GM19351 (cell line): ENCODE data around the gene KDM1B.
"Not testable (repeated sequence)": the region's sequence is repeated elsewhere in the genome, so short reads cannot be mapped to it uniquely, and the experiment has no call there.

ENCODE experiments used
- ATAC-seq: cut with Tn5 transposase; IDR thresholded peaks from one replicate; pipeline ENCODE4 v1.9.1; 2021; ENCODE audit warnings: mild to moderate bottlenecking, moderate library complexity; ENCODE audit not compliant: unreplicated experiment

Gene KDM1B

DNA sequence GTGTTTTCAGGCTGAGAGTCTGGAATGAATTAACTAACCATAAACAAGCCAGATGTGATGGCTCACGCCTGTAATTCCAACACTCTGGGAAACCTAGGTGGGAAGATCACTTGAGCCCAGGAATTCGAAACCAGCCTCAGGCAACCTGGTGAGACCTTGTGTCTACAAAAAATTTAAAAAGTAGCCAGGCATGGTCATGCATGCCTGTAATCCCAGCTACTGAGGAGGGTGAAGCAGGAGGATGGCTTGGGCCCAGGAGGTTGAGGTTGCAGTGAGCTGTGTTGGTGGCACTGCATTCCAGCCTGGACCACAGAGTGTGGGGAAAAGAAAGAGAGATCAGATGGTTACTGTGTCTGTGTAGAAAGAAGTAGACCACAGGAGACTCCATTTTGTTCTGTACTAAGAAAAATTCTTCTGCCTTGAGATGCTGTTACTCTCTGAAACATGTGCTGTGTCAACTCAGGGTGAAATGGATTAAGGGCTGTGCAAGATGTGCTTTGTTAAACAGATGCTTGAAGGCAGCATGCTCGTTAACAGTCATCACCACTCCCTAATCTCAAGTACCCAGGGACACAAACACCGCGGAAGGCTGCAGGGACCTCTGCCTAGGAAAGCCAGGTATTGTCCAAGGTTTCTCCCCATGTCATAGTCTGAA is 71.4 kb downstream of the KDM1B start:
- ATAC-seq: not testable (repeated sequence)

DNA sequence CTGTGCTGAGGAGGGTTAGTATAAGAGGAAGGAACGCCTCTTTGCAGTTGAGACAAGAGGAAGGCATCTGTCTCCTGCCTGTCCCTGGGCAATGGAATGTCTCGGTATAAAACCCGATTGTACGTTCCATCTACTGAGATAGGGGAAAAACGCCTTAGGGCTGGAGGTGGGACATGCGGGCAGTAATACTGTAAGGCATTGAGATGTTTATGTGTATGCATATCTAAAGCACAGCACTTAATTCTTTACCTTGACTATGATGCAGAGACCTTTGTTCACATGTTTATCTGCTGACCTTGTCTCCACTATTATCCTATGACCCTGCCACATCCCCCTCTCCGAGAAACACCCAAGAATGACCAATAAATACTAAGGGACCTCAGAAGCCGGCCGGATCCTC is 71.9 kb downstream of the KDM1B start:
- ATAC-seq: not testable (repeated sequence)

DNA sequence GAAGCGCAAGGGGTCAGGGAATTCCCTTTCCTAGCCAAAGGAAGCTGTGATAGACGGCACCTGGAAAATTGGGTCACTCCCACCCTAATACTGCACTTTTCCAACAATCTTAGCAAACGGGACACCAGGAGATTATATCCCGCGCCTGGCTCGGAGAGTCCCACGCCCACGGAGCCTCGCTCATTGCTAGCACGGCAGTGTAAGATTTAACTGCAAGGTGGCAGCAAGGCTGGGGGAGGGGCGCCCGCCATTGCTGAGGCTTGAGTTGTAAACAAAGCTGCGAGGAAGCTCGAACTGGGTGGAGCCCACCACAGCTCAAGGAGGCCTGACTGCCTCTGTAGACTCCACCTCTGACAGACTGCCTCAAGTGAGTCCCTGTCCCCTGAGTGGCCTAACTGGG is 73.4 kb downstream of the KDM1B start:
- not testable (repeated sequence) for ATAC-seq

DNA sequence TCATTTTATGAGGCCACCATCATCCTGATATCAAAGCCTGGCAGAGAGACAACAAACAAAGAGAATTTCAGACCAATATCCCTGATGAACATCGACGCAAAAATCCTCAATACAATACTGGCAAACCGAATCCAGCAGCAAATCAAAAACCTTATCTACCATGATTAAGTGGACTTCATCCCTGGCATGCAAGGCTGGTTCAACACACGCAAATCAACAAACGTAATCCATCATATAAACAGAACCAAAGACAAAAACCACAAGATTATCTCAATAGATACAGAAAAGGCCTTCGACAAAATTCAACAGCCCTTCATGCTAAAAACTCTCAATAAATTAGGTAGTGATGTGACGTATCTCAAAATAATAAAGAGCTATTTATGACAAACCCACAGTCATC is 76.6 kb downstream of the KDM1B start:
- ATAC-seq: not testable (repeated sequence)

DNA sequence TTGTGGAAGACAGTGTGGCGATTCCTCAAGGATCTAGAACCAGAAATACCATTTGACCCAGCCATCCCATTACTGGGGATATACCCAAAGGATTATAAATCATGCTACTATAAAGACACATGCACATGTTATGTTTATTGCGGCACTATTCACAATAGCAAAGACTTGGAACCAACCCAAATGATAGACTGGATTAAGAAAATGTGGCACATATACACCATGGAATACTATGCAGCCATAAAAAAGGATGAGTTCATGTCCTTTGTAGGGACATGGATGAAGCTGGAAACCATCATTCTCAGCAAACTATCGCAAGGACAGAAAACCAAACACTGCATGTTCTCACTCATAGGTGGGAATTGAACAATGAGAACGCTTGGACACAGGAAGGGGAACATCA is 78.5 kb downstream of the KDM1B start:
- ATAC-seq: not testable (repeated sequence)

DNA sequence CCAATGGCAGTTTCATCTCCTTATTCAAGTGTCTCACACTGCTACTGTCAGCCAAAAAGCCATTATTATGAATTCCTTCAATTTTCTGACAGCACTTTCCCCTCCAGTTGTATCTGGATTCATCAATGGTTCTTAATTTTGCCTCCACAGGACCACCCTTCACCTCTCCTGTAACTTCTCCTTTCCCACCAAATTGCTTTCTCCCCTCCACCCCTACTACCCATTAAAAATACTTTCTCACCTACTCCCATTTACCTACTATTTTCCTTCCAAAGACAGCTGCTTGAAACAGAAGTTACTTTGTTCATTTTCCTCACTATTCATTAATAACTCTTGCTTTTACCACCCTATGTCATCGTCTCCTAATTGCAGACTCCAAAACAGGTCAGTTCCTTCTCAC is 79.3 kb downstream of the KDM1B start:
- ATAC-seq: no peak

DNA sequence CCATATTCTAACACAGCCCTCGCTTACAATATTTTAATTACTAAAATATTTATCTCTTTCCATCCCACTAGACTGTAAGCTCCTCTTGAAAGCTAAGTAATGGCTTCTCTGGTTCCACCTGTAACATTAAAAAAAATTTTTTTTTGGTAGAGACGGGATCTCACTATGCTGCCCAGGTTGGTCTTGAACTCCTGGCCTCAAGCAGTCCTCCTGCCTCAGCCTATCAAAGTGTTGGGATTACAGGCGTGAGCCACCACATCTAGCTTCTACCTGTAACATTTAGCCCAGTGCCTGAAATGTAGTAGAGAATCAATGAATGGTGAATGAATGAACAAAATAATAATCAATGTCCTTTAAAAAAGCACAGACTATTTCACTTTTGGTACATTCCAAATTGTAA is 80.3 kb downstream of the KDM1B start:
- no peak for ATAC-seq

DNA sequence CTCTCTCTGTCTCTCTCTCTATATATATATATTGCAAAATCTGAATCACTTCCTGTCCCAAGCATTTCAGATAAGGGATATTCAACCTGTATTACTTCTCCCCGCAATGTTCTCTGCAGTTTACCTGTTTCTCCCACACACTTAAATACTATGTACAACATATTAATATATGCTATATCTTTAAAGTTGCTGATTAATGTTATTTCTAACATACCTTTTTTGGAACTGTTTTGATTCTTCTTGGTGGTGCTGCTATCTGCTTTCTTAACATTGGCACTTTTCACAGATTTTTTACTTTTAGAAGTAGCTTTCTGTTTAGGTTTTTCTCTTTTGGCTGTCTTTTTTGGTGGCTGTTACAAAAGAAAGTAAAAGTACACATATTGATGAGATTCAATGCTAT is 81.9 kb downstream of the KDM1B start:
- no peak for ATAC-seq

DNA sequence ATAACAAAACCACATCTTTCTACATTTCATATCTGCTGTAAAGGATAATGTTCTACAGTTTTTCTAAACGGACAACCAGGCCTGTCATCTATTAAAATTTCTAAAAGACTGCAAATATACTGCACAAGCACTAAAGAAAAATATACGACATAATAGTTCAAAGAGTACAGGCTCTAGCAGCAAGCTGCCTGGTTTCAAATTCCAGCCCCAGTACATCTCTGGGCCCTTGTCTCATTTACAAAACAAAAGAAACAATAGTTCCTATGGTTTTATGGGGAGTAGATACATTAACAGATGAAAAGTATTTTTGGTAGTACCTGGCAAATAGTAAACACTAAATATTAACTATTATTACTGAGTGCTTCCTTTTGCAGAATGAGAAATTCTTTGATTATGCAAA is 85.0 kb downstream of the KDM1B start:
- ATAC-seq: no peak

DNA sequence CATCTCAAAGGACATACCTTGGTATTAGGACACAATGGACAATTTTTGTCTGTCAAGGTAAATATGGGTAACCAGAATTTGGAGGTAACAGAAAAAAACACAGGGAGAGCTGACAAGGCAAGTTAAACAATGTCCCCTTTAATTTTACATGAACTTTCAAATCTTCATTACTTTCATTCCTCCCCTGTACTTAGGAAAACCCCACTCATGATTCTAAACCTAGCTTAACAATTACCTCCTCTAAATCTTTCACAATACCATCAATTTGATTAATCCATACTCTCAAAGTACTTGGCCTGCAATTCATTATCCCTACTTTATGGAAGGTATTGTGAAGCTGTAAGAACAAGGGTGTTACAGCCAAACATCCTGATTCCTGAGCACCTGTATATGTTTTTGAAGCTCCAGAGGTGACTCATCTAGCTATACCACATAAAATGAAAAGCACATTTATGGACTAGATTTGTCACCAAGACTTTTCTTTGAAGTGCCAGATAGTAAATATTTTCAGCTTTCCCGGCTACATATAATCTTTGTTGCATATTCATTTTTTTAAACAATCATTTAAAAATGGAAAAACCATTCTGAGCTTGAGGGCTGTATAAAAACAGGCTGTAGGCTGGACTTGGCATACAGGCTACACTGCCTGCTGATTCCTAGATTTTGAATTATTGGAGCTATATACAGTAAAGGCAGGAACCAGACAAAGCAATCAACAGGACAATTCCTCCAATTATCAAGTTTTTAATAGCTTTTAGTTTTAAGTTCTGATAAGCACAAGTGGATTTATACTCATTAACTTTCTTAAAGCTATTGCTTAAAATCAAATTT is 86.2 kb downstream of the KDM1B start:
- ATAC-seq: no peak

DNA sequence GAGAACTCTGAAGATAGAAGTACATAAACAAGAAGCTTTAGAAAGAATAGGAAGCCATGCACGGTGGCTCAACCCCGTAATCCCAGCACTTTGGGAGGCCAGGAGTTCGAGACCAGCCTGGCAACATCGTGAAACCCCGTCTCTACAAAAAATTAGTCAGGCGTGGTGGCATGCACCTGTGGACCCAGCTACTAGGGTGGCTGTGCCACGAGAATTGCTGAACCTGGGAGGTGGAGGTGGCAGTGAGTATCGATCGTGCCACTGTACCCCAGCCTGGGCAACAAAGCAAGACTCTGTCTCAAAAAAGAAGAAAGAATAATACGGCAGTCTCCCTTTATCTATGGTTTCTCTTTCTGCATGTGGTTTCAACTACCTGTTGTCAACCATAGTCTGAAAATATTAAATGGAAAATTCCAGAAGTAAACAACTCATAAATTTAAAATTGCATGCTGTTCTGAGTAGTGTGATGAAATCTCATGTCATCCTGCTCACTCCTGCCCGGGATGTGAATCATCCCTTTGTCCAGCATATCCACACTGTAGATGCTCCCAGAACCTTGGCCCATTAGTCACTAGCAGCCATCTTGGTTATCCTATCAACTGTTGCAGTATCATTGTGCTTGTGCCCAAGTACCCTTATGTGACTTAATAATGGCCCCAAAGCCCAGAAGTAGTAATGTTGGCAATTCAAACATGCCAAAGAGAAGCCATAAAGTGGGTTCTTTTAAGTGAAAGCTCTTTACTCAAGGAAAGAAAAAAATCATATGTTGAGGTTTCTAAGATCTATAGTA is 87.0 kb downstream of the KDM1B start:
- no peak for ATAC-seq

DNA sequence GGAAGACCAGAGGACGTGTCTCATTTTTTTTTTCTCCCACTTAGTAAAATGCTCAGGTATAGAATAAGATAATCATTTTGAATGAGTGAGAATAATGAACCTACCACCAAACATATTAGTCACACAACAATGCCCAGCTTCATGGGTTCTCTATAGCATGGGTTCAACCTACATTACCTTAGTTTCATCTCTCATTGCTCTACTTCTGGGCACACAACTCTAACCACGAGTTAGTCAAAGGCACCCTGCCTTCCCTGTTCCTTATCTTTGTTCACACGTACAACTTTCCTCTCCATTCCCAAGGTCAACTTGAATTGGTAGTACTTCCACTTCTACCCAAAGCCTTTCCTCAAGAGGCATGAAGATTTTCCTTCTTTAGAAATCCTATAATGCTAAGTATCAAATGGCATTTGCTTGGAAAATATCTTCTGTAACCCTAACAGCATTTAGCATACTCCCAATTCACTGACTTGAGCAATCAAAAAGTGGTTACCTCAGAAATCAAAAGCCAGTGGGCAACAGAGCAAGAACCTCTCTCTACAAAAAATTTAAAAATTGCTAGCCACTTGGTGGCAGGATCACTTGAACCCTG is 88.2 kb downstream of the KDM1B start:
- ATAC-seq: no peak

DNA sequence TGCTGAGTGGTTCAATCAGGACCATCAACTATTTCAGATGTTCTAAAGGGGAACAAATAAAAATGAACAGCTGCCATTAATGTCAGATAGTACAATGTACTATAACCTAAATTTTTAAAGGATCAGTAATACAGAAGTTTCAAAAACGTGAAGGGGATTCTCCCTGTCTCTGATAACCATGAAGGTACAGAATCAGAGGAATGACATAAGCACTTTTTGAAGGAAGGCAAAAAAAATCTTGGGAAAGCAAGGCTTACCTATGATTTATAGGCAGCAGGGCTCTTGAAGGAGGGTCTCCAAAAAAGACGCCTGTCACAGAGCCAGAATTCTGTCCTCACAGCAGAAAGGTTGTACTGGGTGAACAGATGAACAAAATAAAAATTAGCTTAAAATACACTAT is 89.0 kb downstream of the KDM1B start:
- ATAC-seq: no peak

DNA sequence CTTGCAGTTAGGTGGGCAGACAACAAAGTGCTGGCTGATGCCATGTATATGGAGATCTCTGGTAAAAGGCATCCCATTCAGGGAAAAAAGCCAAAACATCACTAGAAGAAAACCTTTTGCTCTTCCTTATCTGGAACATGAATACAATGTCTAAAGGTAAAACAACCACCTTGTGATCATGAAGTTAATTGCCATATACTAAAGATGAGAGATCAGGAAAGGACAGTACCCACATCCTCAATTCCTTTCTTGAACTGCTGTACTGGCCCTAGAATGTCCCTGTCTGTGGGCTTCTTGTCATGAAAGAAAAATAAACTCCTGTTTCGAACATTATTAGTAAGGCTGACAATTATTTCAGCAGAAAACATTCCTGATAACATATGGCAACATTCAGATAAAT is 89.9 kb downstream of the KDM1B start:
- ATAC-seq: no peak

DNA sequence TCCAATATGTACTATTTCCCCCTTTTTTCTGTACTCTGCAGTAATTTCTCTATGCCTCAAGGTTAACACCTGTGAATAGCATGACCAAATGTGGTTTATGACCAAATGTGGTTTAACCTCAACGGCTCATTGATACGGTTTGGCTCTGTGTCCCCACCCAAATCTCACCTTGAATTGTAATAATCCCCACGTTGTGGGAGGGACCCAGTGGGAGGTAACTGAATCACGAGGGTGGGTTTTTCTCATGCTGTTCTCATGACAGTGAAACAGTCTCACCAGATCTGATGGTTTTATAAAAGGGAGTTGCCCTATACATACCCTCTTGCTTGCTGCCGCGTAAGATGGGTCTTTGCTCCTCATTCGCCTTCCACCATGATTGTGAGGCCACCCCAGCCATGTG is 90.4 kb downstream of the KDM1B start:
- ATAC-seq: peak; percentile 59

DNA sequence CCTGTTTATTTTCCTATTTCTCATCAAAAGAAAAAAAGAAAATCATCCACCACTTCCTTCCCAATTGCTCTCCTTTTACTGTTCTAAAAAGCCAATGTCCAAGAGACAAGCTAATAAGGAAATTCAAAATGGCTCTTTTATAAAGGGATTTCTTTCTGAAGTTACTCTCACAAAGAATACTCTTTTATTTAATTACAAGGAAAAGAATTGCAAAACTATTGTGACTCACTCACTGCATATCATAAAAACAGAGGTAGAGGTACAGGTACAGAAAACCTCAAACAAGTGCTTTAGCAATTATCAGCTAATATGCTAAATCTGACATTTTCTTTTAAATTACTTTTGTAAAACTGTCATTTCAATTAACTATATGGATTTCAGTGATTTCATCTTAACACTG is 91.0 kb downstream of the KDM1B start:
- ATAC-seq: no peak

DNA sequence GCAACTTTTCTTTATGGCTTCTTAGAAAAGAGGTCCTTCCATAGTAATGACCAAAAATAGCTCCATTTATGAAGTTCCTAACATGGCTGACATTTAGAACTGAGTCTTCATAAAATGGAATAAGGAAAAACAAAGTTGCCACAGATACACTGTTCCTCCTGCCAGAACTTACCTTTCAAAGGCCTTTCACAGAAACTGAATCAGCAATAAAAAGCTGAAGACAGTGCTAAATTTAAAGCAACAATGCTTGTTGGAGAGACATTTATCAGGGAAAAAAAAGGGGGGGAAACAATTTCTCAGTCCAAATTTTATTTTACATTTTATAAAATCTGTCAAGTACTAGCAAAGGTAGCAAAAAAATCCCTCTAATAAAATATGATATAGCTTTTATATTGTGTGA is 91.8 kb downstream of the KDM1B start:
- ATAC-seq: no peak

DNA sequence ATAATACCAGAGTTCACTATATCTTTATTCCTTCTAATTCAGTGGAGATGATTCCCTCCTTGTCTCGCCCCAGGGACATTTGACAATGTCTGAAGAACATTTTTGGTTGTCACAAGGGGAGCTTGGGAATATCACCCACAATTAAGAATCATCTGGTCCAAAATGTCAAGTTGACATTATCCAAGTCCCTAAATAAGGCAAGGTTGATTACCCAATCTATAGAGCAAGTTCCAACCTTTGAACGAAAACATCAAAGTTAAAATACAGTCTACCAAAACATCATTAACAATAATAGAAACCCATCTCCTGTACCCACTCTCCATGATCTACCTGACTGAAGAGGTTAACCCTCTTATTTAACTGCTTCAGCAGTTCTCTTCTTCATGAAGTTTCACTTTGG is 93.5 kb downstream of the KDM1B start:
- ATAC-seq: no peak

DNA sequence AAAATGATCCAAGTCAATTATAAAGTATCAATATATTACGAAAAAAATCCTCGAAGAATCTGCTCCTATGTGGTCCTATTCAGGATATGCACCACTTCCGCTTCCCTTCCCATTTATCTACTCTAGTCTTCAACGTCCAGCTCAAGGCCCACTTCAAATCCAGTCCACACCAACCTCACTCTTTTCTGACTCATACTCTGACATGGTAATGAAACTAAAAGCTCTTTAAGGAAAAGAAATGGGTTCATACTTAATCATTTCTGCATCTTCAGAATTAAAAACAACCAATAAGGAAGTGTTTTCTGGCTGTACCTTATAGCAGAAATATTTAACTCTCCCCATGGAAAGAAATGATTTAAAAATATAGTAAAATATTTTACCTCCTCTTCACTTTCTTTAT is 94.0 kb downstream of the KDM1B start:
- ATAC-seq: no peak

DNA sequence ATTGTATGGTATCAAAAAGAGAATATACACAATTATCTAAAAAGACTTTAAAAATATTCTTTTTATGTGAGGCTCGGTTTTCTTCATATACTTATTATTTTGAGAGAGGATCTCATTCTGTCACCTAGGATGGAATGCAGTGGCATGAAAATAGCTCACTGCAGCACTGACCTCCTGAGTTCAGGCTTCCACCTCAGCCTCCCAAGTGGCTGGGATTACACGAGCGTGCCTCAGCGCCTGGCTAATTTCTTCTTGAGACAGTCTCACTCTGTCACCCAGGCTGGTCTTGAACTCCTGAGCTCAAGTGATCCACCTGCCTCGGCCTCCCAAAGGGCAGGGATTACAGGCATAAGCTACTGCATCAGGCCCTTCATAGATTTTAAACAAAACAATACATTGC is 98.4 kb downstream of the KDM1B start:
- no peak for ATAC-seq

DNA sequence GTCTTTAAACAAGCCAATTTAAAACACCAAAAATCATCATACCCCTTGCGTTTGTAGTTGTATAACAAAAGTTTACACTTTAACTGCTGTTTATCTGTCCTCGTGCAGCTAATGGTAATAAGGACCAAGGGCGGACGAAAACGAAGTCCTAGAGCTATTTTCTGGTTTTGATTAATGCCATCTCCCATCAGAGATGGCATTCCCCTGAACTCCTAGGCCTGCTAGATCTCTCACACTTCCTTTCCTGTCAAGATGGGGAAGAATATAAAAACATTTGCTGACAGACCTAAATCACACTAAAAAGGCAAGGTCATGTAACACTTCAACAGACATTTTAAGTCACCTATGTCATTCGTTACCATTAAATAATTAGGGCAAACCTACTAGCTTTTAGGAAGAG is 99.6 kb downstream of the KDM1B start:
- ATAC-seq: no peak
